ENCODE measurements around the gene GSX1.

GSX1 gene

GRCh38 chr13:27833206-27833605 is 40.9 kb downstream of the GSX1 start:
- DNase-seq (ENCODE audit: low spot score): peak; percentile 36

GRCh38 chr13:27834095-27834494 is 41.8 kb downstream of the GSX1 start:
- DNase-seq (ENCODE audit: low spot score): no peak

GRCh38 chr13:27835799-27836198 is 43.5 kb downstream of the GSX1 start:
- DNase-seq (ENCODE audit: low spot score): no peak

- no peak for DNase-seq (ENCODE audit: low spot score)
These were observed 47.7 kb downstream of the GSX1 start for GRCh38 chr13:27839809-27840467.

GRCh38 chr13:27842571-27842970 is 50.3 kb downstream of the GSX1 start:
- no peak for DNase-seq (ENCODE audit: low spot score)
